Large intestine (tissue), 3 donors: ENCODE measurements around the gene NSD1. TPM values are rescaled to one million over a fixed set of nuclear protein-coding genes. Genes with fewer than 3 reads are reported as not detected.

Experiments used
- DNase-seq, 2 donors: peaks; one replicate each; pipeline versions ENCODE4 v3.0.0 to v3.0.0-alpha.2; 2013
- H3K27ac ChIP-seq: one replicate; pipeline ENCODE4 v1.5.1; 2013; ENCODE audit warnings: low read length
- H3K27me3 ChIP-seq: 2 replicates; pipeline ENCODE4 v1.6.1; 2013; ENCODE audit warnings: low read length; ENCODE audit not compliant: control insufficient read depth, insufficient read depth
- H3K36me3 ChIP-seq: 2 replicates; pipeline ENCODE4 v1.6.1; 2013; ENCODE audit warnings: low read length; ENCODE audit not compliant: control insufficient read depth, insufficient read depth
- H3K4me1 ChIP-seq: one replicate; pipeline ENCODE4 v1.6.1; 2013; ENCODE audit warnings: low read length; ENCODE audit not compliant: control insufficient read depth, insufficient read depth
- H3K4me3 ChIP-seq: one replicate; pipeline ENCODE4 v1.5.1; 2013; ENCODE audit warnings: low read length
- H3K9me3 ChIP-seq: one replicate; pipeline ENCODE4 v1.6.1; 2013; ENCODE audit warnings: mild to moderate bottlenecking, low read depth, low read length, moderate library complexity; ENCODE audit not compliant: control insufficient read depth
- WGBS: methylation state at CpG from one replicate; pipeline ENCODE4 v1.1.5; 2013; ENCODE audit warnings: low lambda C conversion rate; ENCODE audit not compliant: insufficient coverage; 5-methylcytosine and 5-hydroxymethylcytosine counted together
- polyA plus RNA-seq: library from polyadenylated mRNA; unstranded; fragments of 120-200 nt; gene quantifications from one replicate; pipeline ENCODE4 v1.2.1, GENCODE V29; 2013

The NSD1 gene
- polyA plus RNA-seq, 1 donor = 27.2 TPM

DNA sequence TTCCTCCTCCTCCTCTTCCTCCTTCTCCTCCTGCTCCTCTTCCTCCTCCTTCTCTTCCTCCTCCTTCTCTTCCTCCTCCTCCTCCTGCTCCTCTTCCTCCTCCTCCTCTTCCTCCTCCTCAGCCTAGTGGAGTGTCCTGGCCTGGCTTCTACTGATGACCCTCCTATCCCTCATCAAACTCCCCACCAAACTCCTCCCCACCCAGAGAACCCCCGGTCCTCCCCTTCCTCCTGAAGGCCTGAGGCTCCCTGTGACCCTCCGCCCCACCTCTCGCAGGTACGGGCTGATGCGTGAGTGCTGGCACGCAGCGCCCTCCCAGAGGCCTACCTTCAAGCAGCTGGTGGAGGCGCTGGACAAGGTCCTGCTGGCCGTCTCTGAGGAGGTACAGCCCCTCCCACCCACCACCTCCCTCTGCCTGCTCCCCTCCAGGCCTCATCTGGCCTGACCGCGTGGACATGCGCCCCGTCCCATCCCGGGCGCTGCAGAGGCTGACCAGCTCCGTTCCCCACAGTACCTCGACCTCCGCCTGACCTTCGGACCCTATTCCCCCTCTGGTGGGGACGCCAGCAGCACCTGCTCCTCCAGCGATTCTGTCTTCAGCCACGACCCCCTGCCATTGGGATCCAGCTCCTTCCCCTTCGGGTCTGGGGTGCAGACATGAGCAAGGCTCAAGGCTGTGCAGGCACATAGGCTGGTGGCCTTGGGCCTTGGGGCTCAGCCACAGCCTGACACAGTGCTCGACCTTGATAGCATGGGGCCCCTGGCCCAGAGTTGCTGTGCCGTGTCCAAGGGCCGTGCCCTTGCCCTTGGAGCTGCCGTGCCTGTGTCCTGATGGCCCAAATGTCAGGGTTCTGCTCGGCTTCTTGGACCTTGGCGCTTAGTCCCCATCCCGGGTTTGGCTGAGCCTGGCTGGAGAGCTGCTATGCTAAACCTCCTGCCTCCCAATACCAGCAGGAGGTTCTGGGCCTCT lies 36.3 kb upstream of the NSD1 start:
- no peak for DNase-seq
- no peak overlapping the region for H3K27ac ChIP-seq
- no CpG with 5 or more reads among the region's 30 CpGs for WGBS
- peaks cover 5% of the 10 kb centered on the region for H3K9me3 ChIP-seq
- H3K27me3 ChIP-seq = no peaks in the 10 kb centered on the region
- H3K4me3 ChIP-seq = no peak overlapping the region
- peaks cover 57% of the 10 kb centered on the region for H3K36me3 ChIP-seq
- peaks cover 59% of the 10 kb centered on the region for H3K4me1 ChIP-seq

GRCh38 chr5:177098120-177098469 lies 35.5 kb upstream of the NSD1 start:
- no peak for DNase-seq
- Histone ChIP-seq H3K27ac (peak overlapping the region; percentile 64), H3K27me3 (no peaks in the 10 kb centered on the region), H3K36me3 (peaks cover 49% of the 10 kb centered on the region), H3K9me3 (peaks cover 5% of the 10 kb centered on the region), H3K4me1 (peaks cover 59% of the 10 kb centered on the region), H3K4me3 (no peak overlapping the region)
- no CpG with 5 or more reads among the region's 6 CpGs for WGBS

GRCh38 chr5:177098470-177099141 lies 35.0 kb upstream of the NSD1 start:
- Histone ChIP-seq H3K4me1 (peaks cover 59% of the 10 kb centered on the region), H3K27ac (peak overlapping the region; percentile 64), H3K4me3 (no peak overlapping the region), H3K36me3 (peaks cover 44% of the 10 kb centered on the region), H3K9me3 (peaks cover 5% of the 10 kb centered on the region), H3K27me3 (no peaks in the 10 kb centered on the region)
- WGBS = no CpG with 5 or more reads among the region's 18 CpGs
- peak in 1 of 2 donors; percentile 70 for DNase-seq

DNA sequence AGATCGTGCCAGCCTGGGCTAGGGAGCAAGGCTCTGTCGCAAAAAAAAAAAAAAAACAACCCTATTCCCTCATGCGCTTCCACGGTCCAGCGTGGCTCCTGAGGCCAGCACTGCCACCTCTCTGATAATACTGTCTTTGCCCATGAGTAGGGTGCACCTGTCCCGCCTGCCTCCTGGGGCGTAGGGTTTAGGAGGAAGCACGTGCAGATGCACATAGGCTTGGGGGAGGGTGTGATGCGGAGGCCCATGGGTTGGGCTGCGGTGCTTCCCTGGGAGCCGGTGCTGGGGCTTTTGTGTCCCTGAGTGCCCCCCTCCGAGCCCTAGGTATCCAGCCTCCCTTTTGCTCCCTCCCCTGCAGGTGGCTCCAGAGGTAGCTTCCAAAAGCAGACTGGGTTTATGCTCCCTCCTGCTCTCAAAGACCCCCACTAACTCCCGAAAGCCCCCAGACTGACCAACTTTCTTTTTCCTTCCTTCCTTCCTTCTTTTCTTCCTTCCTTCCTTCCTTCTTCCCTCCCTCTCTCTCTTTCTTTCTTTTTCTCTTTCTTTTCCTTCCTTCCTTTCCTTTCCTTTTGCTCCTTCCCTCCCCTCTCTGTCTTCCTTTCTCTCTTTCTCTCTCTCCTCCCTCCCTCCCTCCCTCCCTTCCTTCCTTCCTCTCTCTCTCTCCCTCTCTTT lies 34.0 kb upstream of the NSD1 start:
- DNase-seq = peak in 1 of 2 donors; percentile 60
- Histone ChIP-seq H3K4me3 (no peak overlapping the region), H3K36me3 (peaks cover 34% of the 10 kb centered on the region), H3K9me3 (peaks cover 5% of the 10 kb centered on the region), H3K4me1 (peaks cover 51% of the 10 kb centered on the region), H3K27ac (peak overlapping the region; percentile 64), H3K27me3 (no peaks in the 10 kb centered on the region)
- WGBS = 85% methylated on average over 1 of the region's 13 CpGs

- H3K4me1 ChIP-seq = peaks cover 46% of the 10 kb centered on the region
- no peak overlapping the region for H3K27ac ChIP-seq
- peaks cover 23% of the 10 kb centered on the region for H3K36me3 ChIP-seq
- no peak for DNase-seq
- WGBS = no CpG with 5 or more reads among the region's 6 CpGs
- H3K27me3 ChIP-seq = no peaks in the 10 kb centered on the region
- H3K4me3 ChIP-seq = no peak overlapping the region
- H3K9me3 ChIP-seq = no peaks in the 10 kb centered on the region
Measured at GRCh38 chr5:177100714-177101121, 32.9 kb upstream of the NSD1 start.

DNA sequence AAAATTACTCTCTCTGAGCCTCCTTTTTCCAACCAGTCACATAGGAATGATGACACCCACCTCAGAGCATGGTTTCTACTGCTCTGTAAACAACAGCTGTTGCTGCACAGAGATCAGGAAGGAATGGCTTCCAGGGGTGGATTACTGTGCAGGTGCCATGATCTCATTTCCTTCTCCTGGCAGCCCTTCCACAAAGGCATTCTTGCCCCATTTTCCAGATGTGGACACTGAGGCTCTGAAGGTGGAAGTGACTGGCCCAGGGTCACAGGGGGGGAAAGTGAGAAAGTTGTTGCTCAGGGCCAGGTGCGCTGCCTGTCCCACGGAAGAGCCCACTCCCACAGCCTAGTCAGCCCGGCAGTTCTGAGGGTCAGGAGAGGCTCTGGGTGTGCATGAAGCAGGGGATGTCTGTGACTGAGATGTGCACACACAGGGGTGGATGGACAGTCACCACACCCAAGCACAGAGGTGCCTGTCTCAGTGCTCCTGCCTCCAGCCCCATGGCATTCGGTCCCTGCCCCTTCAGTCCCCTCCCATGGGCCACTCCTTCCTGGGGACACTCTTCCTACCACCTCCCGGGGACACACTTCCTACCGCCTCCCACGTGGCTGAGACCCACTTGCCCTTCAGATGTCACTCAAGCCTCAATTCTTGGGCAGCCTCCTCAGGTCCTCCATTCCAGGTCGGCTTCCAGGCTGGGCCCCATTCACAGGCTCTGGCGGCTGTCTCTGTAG lies 29.9 kb upstream of the NSD1 start:
- Histone ChIP-seq H3K36me3 (no peaks in the 10 kb centered on the region), H3K4me1 (peaks cover 19% of the 10 kb centered on the region), H3K9me3 (no peaks in the 10 kb centered on the region), H3K4me3 (no peak overlapping the region), H3K27ac (no peak overlapping the region), H3K27me3 (no peaks in the 10 kb centered on the region)
- DNase-seq = no peak
- WGBS = 80% methylated on average over 1 of the region's 9 CpGs

DNA sequence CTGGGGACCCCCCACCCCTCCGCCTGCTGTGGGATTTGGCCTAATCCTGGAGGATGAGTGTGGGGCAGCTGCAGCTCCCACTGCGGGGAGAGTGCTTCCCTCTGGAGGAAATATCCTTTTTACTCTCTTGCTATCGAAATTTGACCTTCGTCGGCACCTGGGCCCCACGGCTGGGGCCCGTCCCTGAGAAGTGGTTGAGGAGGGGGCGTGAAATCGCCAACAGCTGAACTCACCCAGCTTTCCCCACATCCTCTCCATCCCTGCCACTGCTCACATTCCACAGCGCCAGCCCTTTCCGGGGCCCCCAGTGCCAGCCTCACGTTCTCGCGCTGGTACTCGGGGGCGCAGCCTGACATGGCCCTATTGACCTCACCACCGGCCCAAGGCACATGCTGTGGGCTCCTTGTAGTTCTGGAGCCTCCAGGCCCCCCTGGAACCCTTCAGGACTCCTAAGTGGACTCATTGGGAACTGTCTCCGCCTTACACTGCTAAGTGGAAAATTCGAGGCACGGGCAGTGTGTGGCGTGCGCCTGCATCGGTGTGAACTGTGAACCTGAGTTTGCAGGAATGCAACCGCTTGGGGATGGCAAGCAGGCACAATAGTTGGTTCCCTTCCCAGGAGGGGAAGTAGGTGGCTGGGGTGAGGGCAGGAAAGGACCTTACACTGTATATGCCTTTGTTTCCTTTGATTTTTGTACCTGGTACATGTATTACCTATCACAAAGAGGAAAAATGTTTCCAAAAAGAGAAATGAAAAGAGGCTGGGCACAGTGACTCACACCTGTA lies 27.7 kb upstream of the NSD1 start:
- no peak overlapping the region for H3K4me3 ChIP-seq
- H3K4me1 ChIP-seq = peaks cover 26% of the 10 kb centered on the region
- WGBS = no CpG with 5 or more reads among the region's 24 CpGs
- no peaks in the 10 kb centered on the region for H3K36me3 ChIP-seq
- H3K9me3 ChIP-seq = no peaks in the 10 kb centered on the region
- H3K27me3 ChIP-seq = no peaks in the 10 kb centered on the region
- DNase-seq = no peak
- no peak overlapping the region for H3K27ac ChIP-seq

DNA sequence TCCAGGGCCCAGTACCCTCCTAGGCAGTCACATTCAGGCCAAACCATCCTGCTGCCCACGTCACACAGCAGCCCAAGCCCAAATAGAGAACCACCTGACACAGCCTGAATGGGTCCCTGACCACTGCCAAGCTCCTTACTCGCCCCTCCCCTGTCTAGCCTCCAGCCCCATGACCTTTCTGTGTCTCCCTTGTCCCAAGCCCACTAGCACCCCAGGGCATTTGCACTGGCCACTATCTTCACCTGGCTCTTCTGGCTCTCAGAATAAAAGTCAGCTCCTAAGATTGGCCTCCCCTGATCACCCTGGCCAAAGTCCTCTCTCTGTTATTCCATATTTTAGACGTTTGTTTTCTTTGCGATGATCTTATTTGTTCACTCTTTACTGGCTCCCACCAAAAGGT lies 26.4 kb upstream of the NSD1 start:
- Histone ChIP-seq H3K4me3 (no peak overlapping the region), H3K27ac (no peak overlapping the region), H3K36me3 (no peaks in the 10 kb centered on the region), H3K4me1 (peaks cover 26% of the 10 kb centered on the region), H3K27me3 (no peaks in the 10 kb centered on the region), H3K9me3 (no peaks in the 10 kb centered on the region)
- DNase-seq = no peak
- WGBS = no CpG with 5 or more reads among the region's 4 CpGs

DNA sequence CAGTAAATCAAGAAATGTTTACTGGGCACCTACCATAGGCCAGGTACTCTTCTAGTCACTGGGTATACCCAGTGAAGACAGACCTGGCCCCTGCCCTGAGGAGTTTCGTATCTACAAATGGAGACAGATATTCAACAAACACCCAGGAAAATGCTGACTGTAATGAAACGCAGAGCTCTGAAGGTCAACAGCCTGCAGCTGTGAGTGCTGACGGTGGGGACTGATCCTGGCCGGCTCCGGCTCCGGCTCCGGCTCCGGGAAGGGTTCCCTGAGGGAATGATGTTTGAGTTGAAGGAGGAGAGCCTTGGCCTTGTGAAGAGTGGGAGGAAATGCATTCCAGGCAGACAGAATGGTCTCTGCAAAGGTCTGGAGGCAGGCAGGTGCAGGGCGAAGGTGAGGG lies 23.8 kb upstream of the NSD1 start:
- Histone ChIP-seq H3K4me3 (no peak overlapping the region), H3K9me3 (no peaks in the 10 kb centered on the region), H3K36me3 (no peaks in the 10 kb centered on the region), H3K27ac (peak overlapping the region; percentile 74), H3K4me1 (peaks cover 26% of the 10 kb centered on the region), H3K27me3 (no peaks in the 10 kb centered on the region)
- WGBS = no CpG with 5 or more reads among the region's 9 CpGs
- DNase-seq = peak; percentile 66 to 84
